ENCODE data around the gene SLC6A6.

The SLC6A6 gene

DNA sequence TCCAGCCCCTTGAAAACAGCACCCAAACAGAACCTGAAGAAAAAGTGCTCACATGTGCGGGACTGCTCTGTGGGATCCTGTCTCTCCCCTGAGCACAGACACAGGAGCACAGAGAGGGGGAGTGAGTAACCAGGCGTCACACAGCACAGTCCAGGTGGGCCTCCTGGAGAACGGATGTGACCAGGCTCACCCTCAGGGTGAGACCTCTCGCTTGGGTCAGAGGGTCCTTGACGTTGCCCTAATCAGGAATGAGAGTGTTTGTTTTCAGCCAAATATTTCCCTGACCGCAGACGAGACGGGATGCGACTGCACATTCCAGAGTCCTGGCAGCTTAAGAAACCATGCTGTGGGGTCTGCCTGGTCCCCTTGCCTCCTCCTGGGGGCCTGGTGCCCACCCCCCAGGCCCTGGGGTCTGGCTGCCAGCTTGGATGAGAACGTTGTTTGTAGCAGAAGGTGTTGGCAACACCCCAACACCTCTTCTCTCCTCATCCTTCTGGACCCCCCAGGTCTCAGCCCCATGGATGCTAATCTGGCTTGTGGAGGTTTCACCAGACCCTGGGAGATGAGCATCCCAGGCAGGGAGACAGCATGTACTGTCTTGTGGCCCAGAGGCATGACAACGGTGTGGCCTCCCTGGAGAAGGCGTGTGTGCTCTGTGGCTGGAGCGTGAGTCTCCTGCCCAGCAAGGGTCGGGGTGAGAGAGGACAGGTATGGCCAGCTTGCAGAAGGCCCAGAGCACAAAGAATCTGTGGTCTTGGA, 42.1 kb upstream of the SLC6A6 start:
- DNase-seq = no peak
- Histone ChIP-seq H3K36me3 (no peaks in the 10 kb centered on the region), H3K9me3 (no peaks in the 10 kb centered on the region), H3K4me1 (no peaks in the 10 kb centered on the region), H3K27me3 (no peaks in the 10 kb centered on the region), H3K4me3 (ENCODE audit: low read depth, low read length) (no peak overlapping the region)
- TF ChIP-seq, protein P1, sequence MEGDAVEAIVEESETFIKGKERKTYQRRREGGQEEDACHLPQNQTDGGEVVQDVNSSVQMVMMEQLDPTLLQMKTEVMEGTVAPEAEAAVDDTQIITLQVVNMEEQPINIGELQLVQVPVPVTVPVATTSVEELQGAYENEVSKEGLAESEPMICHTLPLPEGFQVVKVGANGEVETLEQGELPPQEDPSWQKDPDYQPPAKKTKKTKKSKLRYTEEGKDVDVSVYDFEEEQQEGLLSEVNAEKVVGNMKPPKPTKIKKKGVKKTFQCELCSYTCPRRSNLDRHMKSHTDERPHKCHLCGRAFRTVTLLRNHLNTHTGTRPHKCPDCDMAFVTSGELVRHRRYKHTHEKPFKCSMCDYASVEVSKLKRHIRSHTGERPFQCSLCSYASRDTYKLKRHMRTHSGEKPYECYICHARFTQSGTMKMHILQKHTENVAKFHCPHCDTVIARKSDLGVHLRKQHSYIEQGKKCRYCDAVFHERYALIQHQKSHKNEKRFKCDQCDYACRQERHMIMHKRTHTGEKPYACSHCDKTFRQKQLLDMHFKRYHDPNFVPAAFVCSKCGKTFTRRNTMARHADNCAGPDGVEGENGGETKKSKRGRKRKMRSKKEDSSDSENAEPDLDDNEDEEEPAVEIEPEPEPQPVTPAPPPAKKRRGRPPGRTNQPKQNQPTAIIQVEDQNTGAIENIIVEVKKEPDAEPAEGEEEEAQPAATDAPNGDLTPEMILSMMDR (IDR thresholded peaks at IDR 0.05; ENCODE audit: low read depth, low read length) = no peak

DNA sequence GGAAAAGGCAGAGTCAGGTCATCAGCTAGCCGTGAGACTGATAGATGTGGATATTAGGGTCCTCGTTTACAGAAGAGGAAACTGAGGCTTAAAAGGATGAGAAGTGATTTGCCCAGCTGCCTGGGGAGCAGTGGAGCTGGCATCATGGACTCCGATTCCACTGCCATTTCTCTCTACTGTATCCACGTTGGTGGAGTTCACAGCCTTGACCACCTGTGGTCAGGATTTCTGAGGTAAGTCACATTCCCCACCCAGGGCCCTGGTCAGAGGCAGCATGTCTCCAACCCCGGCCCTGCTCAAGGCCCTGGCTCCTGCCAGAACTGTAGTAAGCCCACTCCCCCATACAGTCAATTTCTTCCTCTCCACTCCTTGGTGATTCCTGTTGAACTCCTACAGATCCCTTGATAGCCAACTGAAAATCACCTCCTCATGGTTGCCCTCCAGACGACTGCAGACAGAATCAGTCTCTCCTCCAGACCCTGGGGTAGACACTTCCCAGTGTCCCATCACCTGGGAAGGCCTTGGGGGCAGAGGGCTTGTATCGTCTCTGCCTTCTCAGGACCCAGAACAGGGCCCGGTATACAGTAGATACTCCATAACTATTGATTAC, 41.2 kb upstream of the SLC6A6 start:
- TF ChIP-seq, protein P1 (IDR thresholded peaks at IDR 0.05; ENCODE audit: low read depth, low read length) = no peak
- DNase-seq = no peak
- H3K4me1 ChIP-seq = no peaks in the 10 kb centered on the region

DNA sequence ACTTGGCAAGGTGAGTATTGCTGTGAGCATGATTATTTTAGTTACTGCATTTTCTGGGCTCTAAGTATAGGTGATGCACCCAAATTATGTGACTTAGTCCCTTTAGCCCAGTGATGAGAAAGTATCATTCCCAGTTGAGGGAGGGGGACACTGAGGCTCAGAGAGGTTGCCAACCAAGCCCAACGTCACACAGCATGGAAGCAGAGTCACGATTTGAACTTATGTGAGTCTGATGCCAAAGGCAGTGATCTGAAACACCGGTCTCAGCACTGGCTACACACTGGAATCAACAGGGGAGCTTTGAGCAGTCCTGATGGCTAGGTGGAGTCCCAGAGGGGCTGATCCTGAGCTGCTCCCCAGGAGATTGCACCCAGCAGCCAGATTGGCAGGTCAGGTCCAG, 39.5 kb upstream of the SLC6A6 start:
- Histone ChIP-seq H3K27me3 (no peaks in the 10 kb centered on the region), H3K9me3 (no peaks in the 10 kb centered on the region), H3K4me3 (ENCODE audit: low read depth, low read length) (no peak overlapping the region), H3K4me1 (no peaks in the 10 kb centered on the region), H3K36me3 (no peaks in the 10 kb centered on the region)
- TF ChIP-seq, protein P1 (IDR thresholded peaks at IDR 0.05; ENCODE audit: low read depth, low read length) = no peak
- no peak for DNase-seq

More for the DNA sequence above, 41.2 kb upstream of the SLC6A6 start:
- Histone ChIP-seq H3K27me3 (no peaks in the 10 kb centered on the region), H3K9me3 (no peaks in the 10 kb centered on the region), H3K36me3 (no peaks in the 10 kb centered on the region), H3K4me3 (ENCODE audit: low read depth, low read length) (no peak overlapping the region)

DNA sequence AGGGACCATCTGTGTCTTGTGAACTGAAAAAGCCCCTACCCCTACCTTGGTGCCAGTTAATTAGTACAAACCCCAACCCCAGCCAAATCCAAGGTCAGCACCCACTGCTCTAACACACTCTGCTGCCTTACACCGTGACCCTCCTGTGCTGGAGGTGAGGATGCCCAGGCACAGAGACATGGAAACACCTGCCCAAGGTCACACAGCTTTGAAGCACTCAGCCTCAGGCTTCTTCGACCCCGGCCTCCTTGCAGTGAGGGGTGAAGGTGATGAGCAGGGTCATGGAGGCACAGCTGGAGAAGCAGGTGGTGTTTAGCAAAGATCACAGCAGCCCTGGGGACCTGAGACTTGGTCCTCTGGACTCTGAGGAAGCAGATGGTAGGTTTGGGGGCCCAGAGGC, 39.0 kb upstream of the SLC6A6 start:
- no peaks in the 10 kb centered on the region for H3K36me3 ChIP-seq
- TF ChIP-seq, protein P1 (IDR thresholded peaks at IDR 0.05; ENCODE audit: low read depth, low read length) = no peak

DNA sequence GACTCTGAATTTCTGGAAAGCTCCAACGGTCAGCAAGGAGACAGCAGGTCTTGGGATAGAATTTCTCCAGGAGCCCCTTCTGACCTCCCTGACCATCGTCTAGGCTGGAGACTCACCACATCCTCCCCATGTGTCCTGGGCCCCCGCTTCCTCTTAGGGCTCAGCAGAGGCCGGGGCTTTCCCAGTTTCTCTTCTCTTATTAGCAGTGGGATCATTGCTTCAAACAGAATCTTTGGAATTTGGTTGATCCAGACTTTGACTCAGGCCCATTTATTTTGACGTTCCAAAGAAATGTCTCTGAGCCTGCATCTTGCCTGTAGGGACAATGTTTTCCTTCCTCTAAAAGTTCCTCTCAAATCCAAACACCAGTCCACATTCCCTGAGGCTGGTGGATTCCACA, 38.4 kb upstream of the SLC6A6 start:
- Histone ChIP-seq H3K4me3 (ENCODE audit: low read depth, low read length) (no peak overlapping the region), H3K9me3 (no peaks in the 10 kb centered on the region), H3K36me3 (no peaks in the 10 kb centered on the region), H3K27me3 (no peaks in the 10 kb centered on the region), H3K4me1 (no peaks in the 10 kb centered on the region)
- TF ChIP-seq, protein P1 (IDR thresholded peaks at IDR 0.05; ENCODE audit: low read depth, low read length) = no peak
- DNase-seq = no peak

More for the DNA sequence above, 39.0 kb upstream of the SLC6A6 start:
- no peaks in the 10 kb centered on the region for H3K4me1 ChIP-seq
- no peak for DNase-seq
- H3K4me3 ChIP-seq (ENCODE audit: low read depth, low read length) = no peak overlapping the region
- no peaks in the 10 kb centered on the region for H3K27me3 ChIP-seq
- no peaks in the 10 kb centered on the region for H3K9me3 ChIP-seq

All from BE2C (cell line).